GM13977 (cell line): ENCODE measurements around the gene SKAP1.

Experiments used
- DNase-seq: peaks from one replicate; pipeline ENCODE4 v3.0.0; 2012; ENCODE audit warnings: low spot score
- in situ Hi-C: fragments of 300-500 bp; cut with MboI; formaldehyde crosslinking; loops from one replicate; pipeline ENCODE4 v1.12.0; 2022; ENCODE audit warnings: low sequenced_read_pairs, low pct_unique_long_range_greater_than_20kb, mixed read lengths, inconsistent platforms; ENCODE audit not compliant: unreplicated experiment
- TF ChIP-seq, protein P1 (sequence below): IDR thresholded peaks from 2 replicates; pipeline ENCODE4 v1.5.1; 2012; ENCODE audit warnings: mild to moderate bottlenecking, control low read depth; ENCODE audit not compliant: insufficient read depth; ENCODE audit errors: extremely low read depth, missing control alignments

The SKAP1 gene

DNA sequence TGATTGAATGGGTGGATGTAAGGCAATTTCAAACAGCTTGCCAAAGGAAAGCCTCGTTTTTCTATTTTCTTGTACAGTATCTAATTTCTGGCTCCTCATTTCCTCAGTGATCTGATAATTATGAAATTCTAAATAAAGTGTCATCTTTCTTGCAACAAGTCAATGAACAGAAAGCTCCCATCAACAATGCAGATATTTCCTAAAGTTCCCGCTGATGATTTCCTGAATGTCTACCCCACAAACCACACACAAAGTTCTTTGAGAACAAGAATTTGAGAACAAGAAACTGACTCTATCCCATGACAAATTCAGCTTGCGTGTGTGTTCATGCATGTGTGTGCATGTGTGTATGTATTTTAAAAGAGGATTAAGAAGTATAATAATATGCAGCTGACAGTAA, 35.2 kb downstream of the SKAP1 start:
- TF ChIP-seq, protein P1, sequence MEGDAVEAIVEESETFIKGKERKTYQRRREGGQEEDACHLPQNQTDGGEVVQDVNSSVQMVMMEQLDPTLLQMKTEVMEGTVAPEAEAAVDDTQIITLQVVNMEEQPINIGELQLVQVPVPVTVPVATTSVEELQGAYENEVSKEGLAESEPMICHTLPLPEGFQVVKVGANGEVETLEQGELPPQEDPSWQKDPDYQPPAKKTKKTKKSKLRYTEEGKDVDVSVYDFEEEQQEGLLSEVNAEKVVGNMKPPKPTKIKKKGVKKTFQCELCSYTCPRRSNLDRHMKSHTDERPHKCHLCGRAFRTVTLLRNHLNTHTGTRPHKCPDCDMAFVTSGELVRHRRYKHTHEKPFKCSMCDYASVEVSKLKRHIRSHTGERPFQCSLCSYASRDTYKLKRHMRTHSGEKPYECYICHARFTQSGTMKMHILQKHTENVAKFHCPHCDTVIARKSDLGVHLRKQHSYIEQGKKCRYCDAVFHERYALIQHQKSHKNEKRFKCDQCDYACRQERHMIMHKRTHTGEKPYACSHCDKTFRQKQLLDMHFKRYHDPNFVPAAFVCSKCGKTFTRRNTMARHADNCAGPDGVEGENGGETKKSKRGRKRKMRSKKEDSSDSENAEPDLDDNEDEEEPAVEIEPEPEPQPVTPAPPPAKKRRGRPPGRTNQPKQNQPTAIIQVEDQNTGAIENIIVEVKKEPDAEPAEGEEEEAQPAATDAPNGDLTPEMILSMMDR, result no peak
- no peak for DNase-seq
- in situ Hi-C loops, result no loop called here

DNA sequence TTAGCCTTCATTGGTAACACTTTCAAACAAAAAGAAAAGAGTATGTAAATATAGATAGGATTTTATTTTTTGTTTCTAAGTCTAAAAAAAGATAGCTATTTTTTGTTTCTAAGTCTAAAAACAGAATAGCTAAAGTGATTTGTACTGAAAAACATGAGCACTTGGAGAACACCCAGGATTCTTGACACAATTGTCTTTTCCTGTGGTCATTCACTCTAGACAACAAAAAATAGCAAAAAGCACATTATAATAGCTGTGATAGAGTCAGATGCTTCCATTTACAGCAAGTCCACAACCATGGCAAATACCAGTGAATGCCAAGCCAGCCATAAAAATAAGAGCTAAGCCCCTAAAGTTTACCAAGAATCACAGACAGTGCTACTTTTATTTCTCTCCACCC, 36.7 kb downstream of the SKAP1 start:
- DNase-seq, result no peak
- in situ Hi-C loops, result no loop called here
- TF ChIP-seq, protein P1, result no peak

DNA sequence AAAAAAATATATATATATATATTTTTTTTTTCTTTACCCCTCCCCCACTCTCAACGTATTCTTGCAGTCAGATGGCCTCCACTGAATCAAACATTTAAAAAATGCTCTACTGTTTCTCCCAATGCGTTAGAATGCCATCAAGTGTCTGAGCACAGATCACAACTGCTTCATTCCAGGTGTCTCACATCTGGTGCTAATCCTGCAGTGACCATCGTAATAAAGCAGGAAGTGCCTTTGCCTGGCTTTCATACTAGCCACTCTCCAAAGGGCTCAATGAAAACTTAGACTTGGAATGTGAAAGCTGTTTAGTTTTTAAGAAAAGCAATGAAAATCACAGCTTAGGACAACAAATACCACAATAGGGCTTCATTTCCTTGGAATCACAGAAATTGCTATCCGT, 37.2 kb downstream of the SKAP1 start:
- in situ Hi-C loops, result no loop called here
- TF ChIP-seq, protein P1, result no peak
- no peak for DNase-seq

DNA sequence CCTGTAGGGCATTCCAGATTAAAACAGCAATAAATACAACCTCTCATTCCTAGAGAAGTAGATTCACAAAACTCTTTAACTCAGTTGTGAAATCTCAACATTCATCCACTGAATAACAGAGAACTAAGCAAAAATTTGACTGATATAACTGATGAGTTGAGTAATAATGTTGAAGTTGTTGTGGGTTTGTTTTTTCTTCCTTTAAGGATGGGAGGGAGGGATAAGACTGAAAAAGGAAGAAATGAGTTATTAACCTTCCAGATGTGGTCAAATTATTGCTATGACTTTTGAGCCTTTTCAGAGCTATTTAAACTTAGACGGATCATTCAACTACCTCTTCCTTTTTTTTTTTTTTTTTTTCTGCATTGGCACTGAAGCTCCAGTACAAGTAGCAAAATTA, 38.6 kb downstream of the SKAP1 start:
- in situ Hi-C loops, result no loop called here
- TF ChIP-seq, protein P1, result no peak
- DNase-seq, result no peak

DNA sequence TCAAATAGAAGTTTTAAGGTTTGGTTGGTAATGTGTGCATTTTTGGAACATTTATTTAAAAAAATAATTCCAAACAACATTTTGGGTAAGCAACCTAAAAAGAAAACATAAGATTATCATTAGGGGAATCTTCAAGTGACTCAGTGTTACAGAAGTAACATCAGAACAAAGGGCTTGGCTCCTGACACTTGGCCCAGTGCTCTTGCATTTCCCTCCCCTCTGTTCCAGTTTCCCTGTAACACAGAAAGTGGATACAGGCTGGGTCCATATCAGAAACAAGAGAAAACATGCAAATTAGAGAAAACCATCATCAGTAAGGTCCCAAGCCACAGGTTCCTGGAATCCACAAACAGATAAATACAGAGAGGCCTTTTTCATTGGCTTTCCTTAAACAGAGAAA, 40.1 kb downstream of the SKAP1 start:
- in situ Hi-C loops, result no loop called here
- TF ChIP-seq, protein P1, result no peak
- no peak for DNase-seq

DNA sequence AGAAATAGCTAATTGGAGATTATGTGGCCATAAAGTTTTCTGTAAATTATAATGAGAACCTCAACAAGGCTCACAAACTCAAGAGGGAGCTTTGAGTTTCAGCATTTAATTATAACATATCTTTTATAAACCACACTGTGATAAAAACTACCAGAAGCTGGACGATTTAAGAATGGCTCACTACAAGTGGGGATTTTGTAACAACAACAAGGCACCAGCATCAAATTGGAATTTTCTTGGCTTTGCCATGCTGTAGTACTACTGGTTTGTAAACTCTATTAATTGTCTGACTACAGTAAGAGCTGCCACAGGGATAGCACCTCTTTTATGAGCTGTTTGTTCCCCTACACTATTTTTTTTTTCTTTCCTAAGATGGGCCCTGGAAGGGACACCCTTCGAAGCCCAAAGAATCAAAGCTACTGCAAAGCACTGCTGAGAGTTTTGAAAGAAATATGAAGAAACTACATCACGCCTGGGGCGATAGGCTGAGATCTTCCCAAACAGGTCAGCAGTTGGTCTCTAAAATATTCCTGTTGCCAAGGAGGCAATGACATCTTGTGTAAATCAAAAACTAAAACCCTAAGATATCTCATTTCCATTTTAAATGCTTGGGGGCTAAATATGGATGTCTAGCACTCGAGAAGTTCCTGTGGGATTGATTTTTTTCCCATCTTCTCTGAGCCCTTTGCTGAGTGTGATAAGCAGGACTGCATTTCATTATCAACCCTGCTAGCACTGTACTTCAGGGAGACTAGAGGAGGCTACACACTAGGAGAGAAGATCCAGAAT, 40.9 kb downstream of the SKAP1 start:
- TF ChIP-seq, protein P1, result no peak
- in situ Hi-C loops, result no loop called here
- no peak for DNase-seq

DNA sequence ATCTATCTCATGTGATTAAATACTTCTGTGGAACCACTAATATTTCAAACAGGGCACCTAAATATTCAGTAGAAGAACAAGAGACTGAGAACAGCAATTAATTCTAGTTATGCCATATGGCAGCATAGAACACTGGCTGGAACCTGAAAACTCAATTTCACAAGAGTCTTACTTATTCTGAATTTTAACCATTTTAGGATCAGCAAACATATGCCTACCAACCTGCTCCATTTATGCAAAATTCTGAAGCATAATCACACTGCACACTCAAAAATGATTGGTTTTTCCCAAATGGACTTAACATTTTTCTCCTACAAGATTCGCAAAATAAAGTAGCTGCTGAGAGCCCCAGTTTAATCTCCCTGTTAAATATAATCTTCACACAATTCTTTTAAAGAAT, 43.2 kb downstream of the SKAP1 start:
- in situ Hi-C loops, result no loop called here
- DNase-seq, result no peak
- TF ChIP-seq, protein P1, result no peak
